Measurements from ENCODE around the gene ARRDC4.

DNA sequence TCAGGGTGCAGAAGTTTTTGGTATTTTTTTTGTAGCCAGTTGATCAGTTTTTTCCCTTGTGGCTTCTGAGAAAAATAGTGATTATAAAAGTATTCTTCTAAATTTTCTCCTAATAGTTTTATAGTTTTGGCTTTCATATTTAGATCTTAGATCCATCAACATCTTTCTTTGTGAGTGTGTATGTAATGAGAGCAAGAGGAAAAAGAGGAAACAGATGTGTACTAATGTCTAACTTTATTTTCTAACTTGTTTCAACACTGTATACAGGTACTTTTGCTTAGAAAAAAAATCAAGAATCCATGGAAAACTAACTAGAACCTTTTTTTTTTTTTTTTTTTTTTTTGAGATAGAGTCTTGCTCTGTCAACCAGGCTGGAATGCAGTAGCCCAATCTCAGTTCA lies 53.1 kb downstream of the ARRDC4 start:
- TF ChIP-seq, protein P1, sequence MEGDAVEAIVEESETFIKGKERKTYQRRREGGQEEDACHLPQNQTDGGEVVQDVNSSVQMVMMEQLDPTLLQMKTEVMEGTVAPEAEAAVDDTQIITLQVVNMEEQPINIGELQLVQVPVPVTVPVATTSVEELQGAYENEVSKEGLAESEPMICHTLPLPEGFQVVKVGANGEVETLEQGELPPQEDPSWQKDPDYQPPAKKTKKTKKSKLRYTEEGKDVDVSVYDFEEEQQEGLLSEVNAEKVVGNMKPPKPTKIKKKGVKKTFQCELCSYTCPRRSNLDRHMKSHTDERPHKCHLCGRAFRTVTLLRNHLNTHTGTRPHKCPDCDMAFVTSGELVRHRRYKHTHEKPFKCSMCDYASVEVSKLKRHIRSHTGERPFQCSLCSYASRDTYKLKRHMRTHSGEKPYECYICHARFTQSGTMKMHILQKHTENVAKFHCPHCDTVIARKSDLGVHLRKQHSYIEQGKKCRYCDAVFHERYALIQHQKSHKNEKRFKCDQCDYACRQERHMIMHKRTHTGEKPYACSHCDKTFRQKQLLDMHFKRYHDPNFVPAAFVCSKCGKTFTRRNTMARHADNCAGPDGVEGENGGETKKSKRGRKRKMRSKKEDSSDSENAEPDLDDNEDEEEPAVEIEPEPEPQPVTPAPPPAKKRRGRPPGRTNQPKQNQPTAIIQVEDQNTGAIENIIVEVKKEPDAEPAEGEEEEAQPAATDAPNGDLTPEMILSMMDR (conservative IDR thresholded peaks at IDR 0.05; ENCODE audit: low read depth, low read length), result no peak
- TF ChIP-seq RCOR1 (IDR thresholded peaks at IDR 0.05; ENCODE audit: insufficient replicate concordance, low read length), result no peak
- no peak for TF ChIP-seq BHLHE40 (IDR thresholded peaks at IDR 0.05; ENCODE audit: low read depth, low read length)
- TF ChIP-seq POLR2A (IDR thresholded peaks at IDR 0.05; ENCODE audit: low read depth, low read length), result no peak
- TF ChIP-seq CHD1 (IDR thresholded peaks at IDR 0.05; ENCODE audit: low read depth, low read length), result no peak
- TF ChIP-seq, protein P2, sequence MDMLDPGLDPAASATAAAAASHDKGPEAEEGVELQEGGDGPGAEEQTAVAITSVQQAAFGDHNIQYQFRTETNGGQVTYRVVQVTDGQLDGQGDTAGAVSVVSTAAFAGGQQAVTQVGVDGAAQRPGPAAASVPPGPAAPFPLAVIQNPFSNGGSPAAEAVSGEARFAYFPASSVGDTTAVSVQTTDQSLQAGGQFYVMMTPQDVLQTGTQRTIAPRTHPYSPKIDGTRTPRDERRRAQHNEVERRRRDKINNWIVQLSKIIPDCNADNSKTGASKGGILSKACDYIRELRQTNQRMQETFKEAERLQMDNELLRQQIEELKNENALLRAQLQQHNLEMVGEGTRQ (IDR thresholded peaks at IDR 0.05; ENCODE audit: low read depth, low read length), result no peak
- TF ChIP-seq RAD21 (IDR thresholded peaks at IDR 0.05; ENCODE audit: low read length), result no peak
- no peak for TF ChIP-seq MXI1 (IDR thresholded peaks at IDR 0.05; ENCODE audit: borderline replicate concordance, low read depth, low read length)
- no peak for TF ChIP-seq MAZ (IDR thresholded peaks at IDR 0.05; ENCODE audit: borderline replicate concordance, low read depth, low read length)
- no peak for TF ChIP-seq MAFK (IDR thresholded peaks at IDR 0.05; ENCODE audit: low read depth, low read length)
- no peak for TF ChIP-seq ELK1 (IDR thresholded peaks at IDR 0.05; ENCODE audit: borderline replicate concordance, low read depth, low read length)
- no peak for TF ChIP-seq RFX5 (IDR thresholded peaks at IDR 0.05; ENCODE audit: low read depth, low read length)
- no peak for TF ChIP-seq CEBPB (IDR thresholded peaks at IDR 0.05; ENCODE audit: low read depth, low read length)

Data from IMR-90 (cell line).